Gastroesophageal sphincter (tissue), 3 donors: ENCODE data around the gene PBOV1.

Source experiments
- EP300 ChIP-seq: sonication (generic); formaldehyde crosslinking; IDR thresholded peaks from one replicate; pipeline ENCODE4 v1.6.1; 2017; ENCODE audit warnings: antibody characterized with exemption, mild to moderate bottlenecking
- POLR2A ChIP-seq, 2 donors: fragments of 450-650 bp; IDR thresholded peaks; one replicate each; pipeline ENCODE4 v1.6.1; 2017; ENCODE audit warnings: antibody characterized with exemption in 2 of 2, mild to moderate bottlenecking in 2 of 2, moderate library complexity in 1 of 2
- POLR2AphosphoS5 ChIP-seq: sonication (generic); formaldehyde crosslinking; IDR thresholded peaks from one replicate; pipeline ENCODE4 v1.6.1; 2017; ENCODE audit warnings: antibody characterized with exemption
- TF ChIP-seq, protein P1 (sequence below), 4 experiments: fragments of 200-600 bp in 2 of 4; fragments of 450-650 bp in 2 of 4; sonication (generic) in 1 of 4; IDR thresholded peaks; one replicate each; pipeline ENCODE4 v1.5.1; 2017 to 2019; ENCODE audit warnings: antibody characterized with exemption in 4 of 4, mild to moderate bottlenecking in 2 of 4, moderate library complexity in 2 of 4

DNA sequence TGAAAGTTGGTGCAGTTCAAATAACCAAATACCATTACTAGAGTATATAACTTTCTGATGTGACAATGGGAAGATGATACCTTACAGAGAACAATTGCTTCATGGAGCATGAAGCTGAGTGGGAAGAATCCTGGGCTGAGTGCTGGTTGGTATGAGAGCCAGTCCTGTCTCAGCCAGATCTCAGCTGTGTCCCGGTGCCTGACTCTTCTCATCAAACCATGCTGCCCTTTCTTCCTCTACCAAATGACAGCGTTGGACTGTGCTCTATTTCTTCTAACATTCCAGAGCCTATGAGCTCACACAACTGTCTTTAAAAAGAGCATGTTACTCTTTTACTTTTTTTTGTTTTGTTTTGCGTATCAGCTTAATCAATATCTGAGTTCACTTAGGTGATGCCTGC, 27.5 kb upstream of the PBOV1 start:
- TF ChIP-seq, protein P1, sequence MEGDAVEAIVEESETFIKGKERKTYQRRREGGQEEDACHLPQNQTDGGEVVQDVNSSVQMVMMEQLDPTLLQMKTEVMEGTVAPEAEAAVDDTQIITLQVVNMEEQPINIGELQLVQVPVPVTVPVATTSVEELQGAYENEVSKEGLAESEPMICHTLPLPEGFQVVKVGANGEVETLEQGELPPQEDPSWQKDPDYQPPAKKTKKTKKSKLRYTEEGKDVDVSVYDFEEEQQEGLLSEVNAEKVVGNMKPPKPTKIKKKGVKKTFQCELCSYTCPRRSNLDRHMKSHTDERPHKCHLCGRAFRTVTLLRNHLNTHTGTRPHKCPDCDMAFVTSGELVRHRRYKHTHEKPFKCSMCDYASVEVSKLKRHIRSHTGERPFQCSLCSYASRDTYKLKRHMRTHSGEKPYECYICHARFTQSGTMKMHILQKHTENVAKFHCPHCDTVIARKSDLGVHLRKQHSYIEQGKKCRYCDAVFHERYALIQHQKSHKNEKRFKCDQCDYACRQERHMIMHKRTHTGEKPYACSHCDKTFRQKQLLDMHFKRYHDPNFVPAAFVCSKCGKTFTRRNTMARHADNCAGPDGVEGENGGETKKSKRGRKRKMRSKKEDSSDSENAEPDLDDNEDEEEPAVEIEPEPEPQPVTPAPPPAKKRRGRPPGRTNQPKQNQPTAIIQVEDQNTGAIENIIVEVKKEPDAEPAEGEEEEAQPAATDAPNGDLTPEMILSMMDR (IDR thresholded peaks at IDR 0.05), result no peak
- TF ChIP-seq POLR2AphosphoS5, result no peak
- no peak for TF ChIP-seq POLR2A (IDR thresholded peaks at IDR 0.05)
- TF ChIP-seq EP300, result no peak
